RWPE2 (cell line): ENCODE measurements around the gene TMEM151A.
A peak's percentile ranks its signal among the peaks of the same experiment; 100 is the strongest.

Experiments used
- ATAC-seq: fragments of 200-7000 bp; cut with Tn5 transposase; 3 replicates; pipeline ENCODE4 v1.9.1; 2021; ENCODE audit warnings: low read depth
- DNase-seq: peaks from one replicate; pipeline ENCODE4 v3.0.0-alpha.2; 2020; ENCODE audit warnings: low spot score
- H3K27ac ChIP-seq: fragments of 450-650 bp; 2 replicates; pipeline ENCODE4 v1.5.1; 2017; ENCODE audit warnings: mild to moderate bottlenecking; ENCODE audit not compliant: poor library complexity, severe bottlenecking
- H3K27me3 ChIP-seq: fragments of 250-450 bp; sonication (Bioruptor Pico); 2 replicates; pipeline ENCODE4 v1.5.1; 2021; ENCODE audit warnings: mild to moderate bottlenecking, moderate library complexity; ENCODE audit not compliant: insufficient read depth, poor library complexity, severe bottlenecking
- H3K36me3 ChIP-seq: fragments of 250-450 bp; sonication (Bioruptor Pico); 2 replicates; pipeline ENCODE4 v1.5.1; 2020; ENCODE audit warnings: low read depth, mild to moderate bottlenecking, moderate library complexity
- H3K4me1 ChIP-seq: fragments of 250-450 bp; sonication (Bioruptor Pico); 2 replicates; pipeline ENCODE4 v1.5.1; 2021; ENCODE audit warnings: mild to moderate bottlenecking, moderate library complexity; ENCODE audit not compliant: insufficient read depth, poor library complexity, severe bottlenecking
- H3K4me3 ChIP-seq: fragments of 250-450 bp; sonication (Bioruptor Pico); 2 replicates; pipeline ENCODE4 v1.5.1; 2021; ENCODE audit warnings: mild to moderate bottlenecking, moderate library complexity; ENCODE audit not compliant: severe bottlenecking
- H3K9me3 ChIP-seq: fragments of 250-450 bp; sonication (Bioruptor Pico); 2 replicates; pipeline ENCODE4 v1.5.1; 2021; ENCODE audit warnings: mild to moderate bottlenecking, moderate library complexity; ENCODE audit not compliant: severe bottlenecking
- TF ChIP-seq, protein P1 (sequence below): fragments of 450-650 bp; IDR thresholded peaks from one replicate; pipeline ENCODE4 v1.5.1; 2017; ENCODE audit warnings: mild to moderate bottlenecking, moderate library complexity; ENCODE audit not compliant: poor library complexity, severe bottlenecking

Gene TMEM151A

DNA sequence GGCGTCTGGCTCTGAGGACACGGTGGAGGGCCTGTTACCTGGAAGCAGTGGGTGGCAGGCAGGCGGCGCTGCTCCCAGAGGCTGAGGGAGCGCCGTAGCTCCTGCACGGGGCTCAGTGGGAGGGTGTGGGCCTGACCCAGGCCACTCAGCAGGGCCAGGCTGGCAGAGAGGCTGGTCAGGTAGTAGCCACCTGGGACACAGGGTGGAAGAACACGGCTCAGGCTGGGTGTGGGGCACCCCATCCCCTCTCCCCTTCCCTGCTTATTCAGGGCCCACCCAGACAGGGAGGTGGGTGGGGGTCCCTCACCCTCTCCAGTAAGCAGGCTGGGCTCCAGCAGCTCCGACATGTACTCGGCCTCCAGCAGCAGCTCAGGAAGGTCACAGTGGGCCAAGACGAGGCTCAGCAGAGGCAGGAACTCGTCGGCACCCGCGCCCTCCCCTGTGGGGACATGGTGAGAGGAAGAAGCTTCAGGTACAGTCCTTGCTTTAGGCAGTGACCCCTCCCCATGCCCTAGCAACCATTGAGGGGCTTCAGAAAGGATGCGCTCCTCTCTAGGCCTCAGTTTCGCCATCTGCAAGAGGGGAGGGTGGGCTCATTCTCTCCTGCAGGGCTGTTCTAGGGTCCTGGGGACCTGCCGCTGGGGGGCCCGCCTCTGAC is 41.7 kb downstream of the TMEM151A start:
- peaks cover 43% of the 10 kb centered on the region for H3K36me3 ChIP-seq
- ATAC-seq: no peak
- peak; percentile 59 for DNase-seq
- TF ChIP-seq, protein P1, sequence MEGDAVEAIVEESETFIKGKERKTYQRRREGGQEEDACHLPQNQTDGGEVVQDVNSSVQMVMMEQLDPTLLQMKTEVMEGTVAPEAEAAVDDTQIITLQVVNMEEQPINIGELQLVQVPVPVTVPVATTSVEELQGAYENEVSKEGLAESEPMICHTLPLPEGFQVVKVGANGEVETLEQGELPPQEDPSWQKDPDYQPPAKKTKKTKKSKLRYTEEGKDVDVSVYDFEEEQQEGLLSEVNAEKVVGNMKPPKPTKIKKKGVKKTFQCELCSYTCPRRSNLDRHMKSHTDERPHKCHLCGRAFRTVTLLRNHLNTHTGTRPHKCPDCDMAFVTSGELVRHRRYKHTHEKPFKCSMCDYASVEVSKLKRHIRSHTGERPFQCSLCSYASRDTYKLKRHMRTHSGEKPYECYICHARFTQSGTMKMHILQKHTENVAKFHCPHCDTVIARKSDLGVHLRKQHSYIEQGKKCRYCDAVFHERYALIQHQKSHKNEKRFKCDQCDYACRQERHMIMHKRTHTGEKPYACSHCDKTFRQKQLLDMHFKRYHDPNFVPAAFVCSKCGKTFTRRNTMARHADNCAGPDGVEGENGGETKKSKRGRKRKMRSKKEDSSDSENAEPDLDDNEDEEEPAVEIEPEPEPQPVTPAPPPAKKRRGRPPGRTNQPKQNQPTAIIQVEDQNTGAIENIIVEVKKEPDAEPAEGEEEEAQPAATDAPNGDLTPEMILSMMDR: no peak
- H3K4me3 ChIP-seq: no peak overlapping the region
- no peaks in the 10 kb centered on the region for H3K9me3 ChIP-seq
- H3K27ac ChIP-seq: no peak overlapping the region
- no peaks in the 10 kb centered on the region for H3K27me3 ChIP-seq
- peaks cover 29% of the 10 kb centered on the region for H3K4me1 ChIP-seq

DNA sequence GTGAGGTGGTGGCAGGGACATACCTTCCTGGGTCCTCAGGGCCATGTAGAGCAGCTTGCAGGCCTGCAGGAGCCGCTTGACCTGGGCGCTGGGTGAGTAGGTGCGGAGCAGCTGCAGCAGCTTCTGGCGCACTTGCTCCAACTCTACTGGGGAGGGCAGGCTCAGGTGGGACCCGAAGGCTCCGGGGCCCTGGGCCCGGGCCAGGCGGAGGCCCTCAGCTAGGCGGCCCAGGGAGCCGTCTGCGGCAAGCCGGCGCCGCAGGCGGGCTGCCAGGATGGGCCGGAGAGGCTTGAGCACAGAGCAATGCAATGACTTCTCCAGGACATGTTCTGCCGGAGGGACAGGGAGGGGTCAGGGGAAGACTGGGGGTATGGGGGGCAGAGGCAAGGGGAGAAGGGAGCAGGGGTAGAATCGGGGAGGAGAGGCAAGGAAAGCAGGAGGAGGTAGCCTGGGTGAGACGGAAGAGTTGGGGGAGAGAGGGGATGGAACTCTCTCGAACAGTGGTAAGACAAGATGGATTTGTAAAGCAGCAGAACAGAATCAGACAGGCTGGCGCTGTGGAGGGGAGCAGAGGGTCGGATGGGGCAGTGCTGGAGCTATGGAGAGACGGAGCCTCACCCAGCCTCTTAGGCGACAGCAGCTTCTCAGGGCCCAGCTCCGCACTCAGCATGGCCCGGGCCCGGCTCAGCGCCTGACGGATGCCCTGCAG is 42.4 kb downstream of the TMEM151A start:
- no peak for ATAC-seq
- H3K27ac ChIP-seq: peak overlapping the region; percentile 95
- DNase-seq: no peak
- H3K9me3 ChIP-seq: no peaks in the 10 kb centered on the region
- TF ChIP-seq, protein P1: no peak
- H3K36me3 ChIP-seq: peaks cover 49% of the 10 kb centered on the region
- peaks cover 32% of the 10 kb centered on the region for H3K4me1 ChIP-seq
- no peaks in the 10 kb centered on the region for H3K27me3 ChIP-seq
- H3K4me3 ChIP-seq: no peak overlapping the region

DNA sequence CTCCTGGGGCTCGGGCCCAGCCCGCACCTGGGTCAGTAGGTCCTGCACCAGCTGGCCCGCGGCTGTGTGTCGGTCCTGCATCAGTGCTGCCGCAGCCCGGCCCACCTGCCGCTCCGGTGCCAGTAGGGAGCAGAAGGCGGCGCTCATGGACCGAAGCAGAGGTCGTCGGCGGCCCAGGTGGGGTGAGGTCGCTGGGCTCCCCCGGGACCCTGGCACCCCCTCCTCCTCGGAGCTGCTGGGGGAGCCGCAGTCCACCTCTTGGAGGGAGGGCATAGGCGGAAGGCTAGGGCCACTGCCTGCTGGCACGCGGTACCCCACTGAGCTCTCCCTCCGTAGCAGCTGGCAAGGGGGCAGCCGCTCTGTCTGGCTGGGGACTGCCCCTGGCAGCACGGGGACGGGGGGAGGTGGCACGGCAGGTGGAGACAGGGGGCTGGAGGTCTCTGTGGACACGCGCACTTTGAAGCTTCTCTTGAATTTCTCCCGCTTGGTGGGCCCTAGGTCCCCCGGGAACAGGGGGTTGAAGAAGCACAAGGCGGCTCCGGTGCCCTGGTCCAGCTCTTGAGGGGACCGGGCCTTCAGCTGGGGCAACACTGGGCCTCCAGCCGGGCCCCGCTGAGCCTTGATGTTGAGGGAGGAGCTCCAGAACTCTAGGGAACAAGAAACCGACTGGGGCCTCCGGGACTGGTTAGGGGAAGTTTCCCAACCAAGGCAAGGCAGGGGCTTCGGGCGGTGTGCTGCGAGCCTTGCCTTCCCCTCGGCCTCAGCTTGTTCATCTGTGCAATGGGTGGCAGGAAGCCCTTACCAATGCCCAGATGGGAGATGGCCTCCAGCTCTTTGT is 43.1 kb downstream of the TMEM151A start:
- Histone ChIP-seq H3K4me1 (peaks cover 40% of the 10 kb centered on the region), H3K27me3 (no peaks in the 10 kb centered on the region), H3K27ac (peak overlapping the region; percentile 95), H3K9me3 (no peaks in the 10 kb centered on the region), H3K36me3 (peaks cover 52% of the 10 kb centered on the region), H3K4me3 (peak overlapping the region; percentile 61)
- ATAC-seq: no peak
- DNase-seq: peak; percentile 68
- TF ChIP-seq, protein P1: no peak

DNA sequence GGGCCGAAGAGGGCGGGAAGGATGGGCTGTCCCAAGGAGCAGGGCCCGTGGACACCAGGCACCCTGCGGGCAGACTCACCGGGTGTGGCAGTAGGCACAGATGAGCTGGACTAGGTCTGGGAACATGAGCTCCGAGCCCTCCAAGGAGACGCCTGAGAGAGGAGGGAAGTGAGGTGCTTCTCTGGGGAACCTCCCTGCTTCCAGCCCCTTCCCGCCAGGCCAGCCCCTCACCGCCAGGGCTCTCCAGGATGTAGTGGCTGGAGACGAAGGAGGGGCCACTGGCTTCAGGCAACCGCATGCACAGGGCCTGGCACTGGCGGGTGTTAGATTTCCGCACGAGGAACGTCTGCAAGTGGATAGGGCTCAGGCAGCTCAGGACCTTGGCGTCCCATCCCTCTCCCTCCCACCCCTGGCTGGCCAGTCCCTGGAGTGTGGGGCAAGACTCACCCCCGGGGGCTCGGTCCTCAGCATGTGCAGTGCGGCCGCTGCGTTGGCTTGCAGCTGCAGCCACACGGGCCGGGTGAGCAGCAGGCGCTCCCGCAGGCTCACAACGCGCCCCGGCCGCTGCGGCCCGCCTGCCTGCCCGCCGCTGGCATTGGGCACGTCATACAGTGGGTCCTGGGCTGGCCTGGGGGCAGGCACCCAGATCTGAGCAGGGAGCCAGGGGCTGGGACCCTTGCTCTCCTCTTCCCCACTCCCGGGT is 44.0 kb downstream of the TMEM151A start:
- TF ChIP-seq, protein P1: no peak
- H3K4me1 ChIP-seq: peaks cover 40% of the 10 kb centered on the region
- peak overlapping the region; percentile 95 for H3K27ac ChIP-seq
- DNase-seq (no peak), ATAC-seq (peak; percentile 4; the same call in 1 of the 3 replicates)
- peaks cover 54% of the 10 kb centered on the region for H3K36me3 ChIP-seq
- no peaks in the 10 kb centered on the region for H3K27me3 ChIP-seq
- H3K4me3 ChIP-seq: peak overlapping the region; percentile 61
- no peaks in the 10 kb centered on the region for H3K9me3 ChIP-seq
